Ishikawa (cell line): ENCODE data around the gene ATP12A.
A peak's percentile ranks its signal among the peaks of the same experiment; 100 is the strongest.

Experiments used
- CEBPB ChIP-seq: IDR thresholded peaks from 2 replicates; pipeline ENCODE4 v1.6.1; 2012
- CREB1 ChIP-seq: IDR thresholded peaks from 2 replicates; pipeline ENCODE4 v1.6.1; 2012; ENCODE audit warnings: low read depth
- EGR1 ChIP-seq: IDR thresholded peaks from 2 replicates; pipeline ENCODE4 v1.6.1; 2012
- EP300 ChIP-seq: IDR thresholded peaks from 2 replicates; pipeline ENCODE4 v1.6.1; 2012; ENCODE audit warnings: borderline replicate concordance
- FOXM1 ChIP-seq: IDR thresholded peaks from 2 replicates; pipeline ENCODE4 v1.6.1; 2012; ENCODE audit warnings: low read depth, borderline replicate concordance
- NFIC ChIP-seq: IDR thresholded peaks from 2 replicates; pipeline ENCODE4 v1.6.1; 2012
- RAD21 ChIP-seq: IDR thresholded peaks from 2 replicates; pipeline ENCODE4 v1.6.1; 2012; ENCODE audit warnings: low read depth
- TAF1 ChIP-seq: IDR thresholded peaks from 2 replicates; pipeline ENCODE4 v1.6.1; 2012; ENCODE audit warnings: low read depth, mild to moderate bottlenecking
- TCF12 ChIP-seq: IDR thresholded peaks from 2 replicates; pipeline ENCODE4 v1.6.1; 2012; ENCODE audit warnings: low read depth
- TEAD4 ChIP-seq: IDR thresholded peaks from 2 replicates; pipeline ENCODE4 v1.6.1; 2012
- YY1 ChIP-seq: IDR thresholded peaks from 2 replicates; pipeline ENCODE4 v1.6.1; 2012; ENCODE audit warnings: low read depth
- ZBTB7A ChIP-seq: IDR thresholded peaks from 2 replicates; pipeline ENCODE4 v1.6.1; 2012; ENCODE audit warnings: low read depth
- TF ChIP-seq, protein P1 (sequence below): IDR thresholded peaks from 2 replicates; pipeline ENCODE4 v1.6.1; 2012
- TF ChIP-seq, protein P2 (sequence below): IDR thresholded peaks from 2 replicates; pipeline ENCODE4 v1.6.1; 2012; ENCODE audit warnings: low read depth, mild to moderate bottlenecking
- TF ChIP-seq, protein P3 (sequence below): IDR thresholded peaks from 2 replicates; pipeline ENCODE4 v1.6.1; 2012

ATP12A gene

DNA sequence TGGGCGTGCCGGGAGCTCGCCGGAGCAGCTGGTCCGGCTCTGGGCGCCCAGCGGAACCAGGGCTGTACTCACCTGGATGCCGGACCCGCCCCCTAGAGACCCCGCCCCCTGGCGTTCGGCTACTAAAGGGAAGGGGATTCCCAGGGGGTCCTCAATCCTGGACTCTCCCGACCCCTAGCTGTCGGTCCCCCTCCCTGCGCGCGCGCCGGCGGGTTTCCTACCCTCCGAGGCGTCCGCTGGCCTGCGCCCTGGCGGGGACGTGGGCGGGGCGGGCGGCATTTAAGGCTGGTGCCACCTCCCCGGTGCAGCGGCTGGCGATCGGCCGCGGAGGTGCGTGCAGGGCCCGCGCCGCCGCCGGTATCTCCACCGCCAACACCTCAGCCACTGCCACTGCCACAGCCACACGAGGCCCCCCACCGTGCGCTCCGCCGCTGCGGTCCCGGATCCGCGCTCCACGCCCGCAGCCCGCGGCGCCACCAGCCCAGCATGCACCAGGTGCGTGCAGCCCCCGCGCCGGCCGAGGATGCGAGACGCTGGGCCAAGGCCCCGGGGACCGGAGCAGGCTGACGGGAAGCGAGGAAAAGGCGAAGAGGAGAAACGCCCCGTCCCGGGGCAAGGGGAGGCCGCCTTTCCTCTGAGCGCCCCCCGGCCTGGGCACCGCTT lies at the start of gene ATP12A:
ATP12A (plus strand) TSS at position 151 of the 663 bp plus-strand sequence; CDS start at position 487, 336 bp downstream.
- TF ChIP-seq TEAD4 = no peak
- peak; percentile 47; the same call in 1 of the 2 replicates for TF ChIP-seq EGR1
- TF ChIP-seq ZBTB7A = 0 out of 2 replicates have a peak, but pooled peaks have one; percentile 38

DNA sequence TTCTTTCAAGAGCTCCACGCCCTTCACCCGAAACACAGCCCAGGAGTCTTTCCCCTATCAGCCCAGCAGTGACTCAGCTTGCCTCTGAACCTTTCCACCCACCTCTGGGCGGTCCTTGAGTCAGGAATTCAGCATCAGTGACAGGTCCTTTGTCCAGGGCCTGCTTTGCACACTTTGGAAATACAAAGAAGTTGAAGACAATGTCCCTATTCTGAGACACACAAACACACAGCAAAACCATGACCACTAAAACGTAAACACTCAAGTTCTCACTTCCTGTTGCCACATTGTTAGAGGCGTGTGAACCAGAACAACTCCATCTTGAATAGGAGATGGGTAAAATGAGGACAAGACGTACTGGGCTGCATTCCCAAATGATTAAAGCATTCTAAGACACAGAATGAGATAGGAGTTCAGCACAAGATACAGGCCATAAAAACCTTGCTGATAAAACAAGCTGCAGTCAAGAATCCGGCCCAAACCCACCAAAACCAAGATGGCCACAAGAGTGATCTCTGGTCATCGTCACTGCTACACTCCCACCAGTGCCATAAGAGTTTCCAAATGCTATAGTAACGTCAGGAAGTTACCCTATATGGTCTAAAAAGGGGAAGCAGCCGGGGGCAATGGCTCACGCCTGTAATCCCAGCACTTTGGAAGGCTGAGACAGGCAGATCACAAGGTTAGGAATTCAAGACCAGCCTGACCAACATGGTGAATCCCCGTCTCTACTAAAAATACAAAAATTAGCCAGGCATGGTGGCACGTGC lies 49.2 kb upstream of the ATP12A start:
- TF ChIP-seq CEBPB (no peak), NFIC (no peak), CREB1 (no peak), FOXM1 (no peak), EGR1 (no peak), YY1 (no peak), TAF1 (no peak), TEAD4 (no peak), TCF12 (no peak), EP300 (no peak), ZBTB7A (no peak), RAD21 (no peak)
- TF ChIP-seq, protein P1, sequence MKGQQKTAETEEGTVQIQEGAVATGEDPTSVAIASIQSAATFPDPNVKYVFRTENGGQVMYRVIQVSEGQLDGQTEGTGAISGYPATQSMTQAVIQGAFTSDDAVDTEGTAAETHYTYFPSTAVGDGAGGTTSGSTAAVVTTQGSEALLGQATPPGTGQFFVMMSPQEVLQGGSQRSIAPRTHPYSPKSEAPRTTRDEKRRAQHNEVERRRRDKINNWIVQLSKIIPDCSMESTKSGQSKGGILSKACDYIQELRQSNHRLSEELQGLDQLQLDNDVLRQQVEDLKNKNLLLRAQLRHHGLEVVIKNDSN = no peak
- TF ChIP-seq, protein P2, sequence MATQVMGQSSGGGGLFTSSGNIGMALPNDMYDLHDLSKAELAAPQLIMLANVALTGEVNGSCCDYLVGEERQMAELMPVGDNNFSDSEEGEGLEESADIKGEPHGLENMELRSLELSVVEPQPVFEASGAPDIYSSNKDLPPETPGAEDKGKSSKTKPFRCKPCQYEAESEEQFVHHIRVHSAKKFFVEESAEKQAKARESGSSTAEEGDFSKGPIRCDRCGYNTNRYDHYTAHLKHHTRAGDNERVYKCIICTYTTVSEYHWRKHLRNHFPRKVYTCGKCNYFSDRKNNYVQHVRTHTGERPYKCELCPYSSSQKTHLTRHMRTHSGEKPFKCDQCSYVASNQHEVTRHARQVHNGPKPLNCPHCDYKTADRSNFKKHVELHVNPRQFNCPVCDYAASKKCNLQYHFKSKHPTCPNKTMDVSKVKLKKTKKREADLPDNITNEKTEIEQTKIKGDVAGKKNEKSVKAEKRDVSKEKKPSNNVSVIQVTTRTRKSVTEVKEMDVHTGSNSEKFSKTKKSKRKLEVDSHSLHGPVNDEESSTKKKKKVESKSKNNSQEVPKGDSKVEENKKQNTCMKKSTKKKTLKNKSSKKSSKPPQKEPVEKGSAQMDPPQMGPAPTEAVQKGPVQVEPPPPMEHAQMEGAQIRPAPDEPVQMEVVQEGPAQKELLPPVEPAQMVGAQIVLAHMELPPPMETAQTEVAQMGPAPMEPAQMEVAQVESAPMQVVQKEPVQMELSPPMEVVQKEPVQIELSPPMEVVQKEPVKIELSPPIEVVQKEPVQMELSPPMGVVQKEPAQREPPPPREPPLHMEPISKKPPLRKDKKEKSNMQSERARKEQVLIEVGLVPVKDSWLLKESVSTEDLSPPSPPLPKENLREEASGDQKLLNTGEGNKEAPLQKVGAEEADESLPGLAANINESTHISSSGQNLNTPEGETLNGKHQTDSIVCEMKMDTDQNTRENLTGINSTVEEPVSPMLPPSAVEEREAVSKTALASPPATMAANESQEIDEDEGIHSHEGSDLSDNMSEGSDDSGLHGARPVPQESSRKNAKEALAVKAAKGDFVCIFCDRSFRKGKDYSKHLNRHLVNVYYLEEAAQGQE = no peak
- TF ChIP-seq, protein P3, sequence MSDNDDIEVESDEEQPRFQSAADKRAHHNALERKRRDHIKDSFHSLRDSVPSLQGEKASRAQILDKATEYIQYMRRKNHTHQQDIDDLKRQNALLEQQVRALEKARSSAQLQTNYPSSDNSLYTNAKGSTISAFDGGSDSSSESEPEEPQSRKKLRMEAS = no peak

DNA sequence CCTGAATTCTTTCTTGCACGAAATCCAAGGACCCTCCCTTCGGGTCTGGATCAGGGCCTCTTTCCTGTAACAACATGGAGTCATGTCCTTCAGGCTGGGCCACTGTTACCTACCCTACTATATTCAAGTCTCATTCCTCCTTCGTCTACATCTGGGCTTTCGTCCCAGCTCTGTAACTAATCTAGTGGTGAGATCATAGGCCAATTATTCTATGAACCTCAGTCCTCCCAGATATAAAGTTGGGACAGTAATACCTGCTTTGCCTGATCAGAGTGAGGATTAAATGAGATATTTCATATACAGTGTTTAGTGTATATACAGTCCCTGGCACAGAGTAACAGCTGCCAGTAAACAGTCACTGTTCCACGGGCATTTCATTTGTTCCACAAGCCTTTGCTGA lies 48.3 kb upstream of the ATP12A start:
- no peak for TF ChIP-seq RAD21
- TF ChIP-seq, protein P2 = no peak
- no peak for TF ChIP-seq FOXM1
- TF ChIP-seq CREB1 = no peak
- no peak for TF ChIP-seq EP300
- no peak for TF ChIP-seq ZBTB7A
- TF ChIP-seq NFIC = no peak
- TF ChIP-seq, protein P1 = no peak
- no peak for TF ChIP-seq YY1
- TF ChIP-seq, protein P3 = no peak
- TF ChIP-seq TCF12 = no peak
- no peak for TF ChIP-seq TEAD4

DNA sequence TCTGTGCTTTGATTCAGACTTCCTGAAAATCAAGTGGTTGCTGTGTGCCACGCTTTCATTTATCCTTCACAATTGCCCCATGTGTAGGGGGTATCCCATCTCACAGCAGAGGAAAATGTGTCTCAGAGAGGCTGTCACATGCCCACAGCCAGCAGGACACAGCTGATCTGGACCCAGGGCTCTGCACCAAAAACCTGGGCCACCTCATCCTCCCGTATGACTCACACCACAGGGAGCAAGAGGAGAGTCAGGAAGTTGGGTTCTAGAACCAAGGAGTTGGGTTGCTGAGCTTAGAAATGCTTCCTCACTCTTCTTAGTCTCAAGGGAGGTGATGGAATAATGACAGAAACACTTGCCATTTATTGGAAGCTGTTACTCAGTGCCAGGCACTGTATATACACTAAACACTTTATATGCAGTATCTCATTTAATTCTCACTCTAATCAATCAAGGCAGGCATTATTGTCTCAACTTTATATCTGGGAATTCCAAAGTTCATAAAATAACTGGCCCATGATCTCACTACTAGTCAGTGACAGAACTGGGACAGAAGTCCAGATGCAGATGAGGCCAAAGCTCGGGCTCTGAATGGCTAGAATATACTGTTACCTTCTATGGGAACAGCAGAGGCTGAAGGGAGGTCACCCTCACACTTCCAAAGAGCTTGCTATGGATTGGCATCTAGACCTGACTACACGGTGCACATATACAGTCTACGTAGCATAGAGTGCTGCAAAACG lies 47.7 kb upstream of the ATP12A start:
- TF ChIP-seq RAD21 = no peak
- no peak for TF ChIP-seq YY1
- TF ChIP-seq TAF1 = no peak
- TF ChIP-seq TEAD4 = no peak
- no peak for TF ChIP-seq CEBPB
- TF ChIP-seq CREB1 = no peak
- TF ChIP-seq NFIC = no peak
- TF ChIP-seq, protein P3 = no peak
- TF ChIP-seq, protein P2 = no peak
- TF ChIP-seq ZBTB7A = no peak
- TF ChIP-seq EP300 = no peak
- TF ChIP-seq FOXM1 = no peak
- TF ChIP-seq TCF12 = no peak
- TF ChIP-seq, protein P1 = no peak
- TF ChIP-seq EGR1 = no peak
